ENCODE measurements around the gene SEC61A2. TPM values are rescaled to one million over a fixed set of nuclear protein-coding genes. Genes with fewer than 3 reads are reported as not detected.

Gene SEC61A2
- total and polyA plus RNA-seq, 4 donors, result 2.8 to 17.5 (median 6.3) TPM

DNA sequence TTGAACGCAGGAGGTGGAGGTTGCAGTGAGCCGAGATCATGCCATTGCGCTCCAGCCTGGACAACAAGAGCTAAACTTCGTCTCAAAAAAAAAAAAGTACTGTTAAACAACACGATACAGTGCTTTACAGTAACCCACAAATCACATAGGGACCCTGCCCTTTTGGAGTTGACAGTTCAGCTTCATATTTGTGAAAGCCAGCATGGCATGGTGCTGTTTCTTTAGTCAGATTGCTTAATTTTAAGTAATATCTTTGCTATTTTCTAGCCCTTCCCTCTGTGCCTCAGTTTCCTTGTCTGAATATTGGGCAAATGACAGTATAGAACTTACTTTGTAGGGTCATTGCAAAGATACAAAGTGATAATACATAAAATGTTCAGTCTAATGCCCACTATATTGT lies 71.4 kb downstream of the SEC61A2 start:
- WGBS, 2 donors, result 95 to 97% methylated on average over 5 of the region's 5 CpGs
- Histone ChIP-seq H3K27me3 (ENCODE audit: control insufficient read depth in 3 of 3, insufficient read depth in 3 of 3, low read length in 2 of 3) (no peaks in the 10 kb centered on the region), H3K9me3 (ENCODE audit: control insufficient read depth in 4 of 4, insufficient read depth in 3 of 4, low read length in 3 of 4) (no peaks in the 10 kb centered on the region), H3K27ac (ENCODE audit: low read depth in 1 of 2, low read length in 1 of 2) (no peak overlapping the region), H3K9ac (ENCODE audit: insufficient read depth in 1 of 2, low read length in 2 of 2) (no peak overlapping the region), H3K36me3 (ENCODE audit: control insufficient read depth in 4 of 4, insufficient read depth in 4 of 4, low read length in 4 of 4) (peaks cover 4 to 20% (median 8%) of the 10 kb centered on the region in 4 donors), H3K4me1 (ENCODE audit: control insufficient read depth in 5 of 5, insufficient read depth in 5 of 5, low read length in 5 of 5) (peaks cover 0 to 8% (median 3%) of the 10 kb centered on the region in 5 donors), H3K4me3 (no peak overlapping the region)
- ATAC-seq (ENCODE audit: insufficient read depth, low FRiP score) (no peak), DNase-seq (no peak)
- no peak for TF ChIP-seq CTCF (IDR thresholded peaks at IDR 0.05; ENCODE audit: control extremely low read depth, extremely low read depth)

DNA sequence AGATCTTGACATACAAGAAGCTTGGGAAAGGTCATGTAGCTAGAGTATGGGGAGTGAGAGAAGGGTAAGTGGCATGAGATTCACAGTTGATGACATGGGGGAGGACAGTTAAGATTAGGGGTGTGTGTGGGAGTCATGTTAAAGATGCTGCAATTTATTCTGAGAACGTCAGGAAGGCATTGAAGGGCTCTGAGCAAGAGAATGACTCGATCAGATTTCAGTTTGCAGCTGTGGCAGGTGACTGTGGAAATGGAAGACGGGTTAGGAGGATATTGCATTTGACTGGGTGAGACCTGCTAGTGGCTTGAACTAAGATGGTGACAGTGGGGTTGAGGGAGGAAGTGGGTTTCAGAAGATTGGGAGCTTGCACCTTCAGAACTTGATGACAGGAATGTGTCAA lies 72.1 kb downstream of the SEC61A2 start:
- TF ChIP-seq CTCF (IDR thresholded peaks at IDR 0.05; ENCODE audit: control extremely low read depth, extremely low read depth), result no peak
- no peak overlapping the region for H3K4me3 ChIP-seq
- no peak overlapping the region for H3K27ac ChIP-seq (ENCODE audit: low read depth in 1 of 2, low read length in 1 of 2)
- WGBS, 2 donors, result 43 to 71% methylated on average over 3 of the region's 3 CpGs
- DNase-seq (no peak), ATAC-seq (ENCODE audit: insufficient read depth, low FRiP score) (no peak)
- H3K9me3 ChIP-seq (ENCODE audit: control insufficient read depth in 4 of 4, insufficient read depth in 3 of 4, low read length in 3 of 4), result no peaks in the 10 kb centered on the region
- peaks cover 0 to 7% (median 3%) of the 10 kb centered on the region in 5 donors for H3K4me1 ChIP-seq (ENCODE audit: control insufficient read depth in 5 of 5, insufficient read depth in 5 of 5, low read length in 5 of 5)
- H3K9ac ChIP-seq (ENCODE audit: insufficient read depth in 1 of 2, low read length in 2 of 2), result no peak overlapping the region
- peaks cover 4 to 23% (median 8%) of the 10 kb centered on the region in 4 donors for H3K36me3 ChIP-seq (ENCODE audit: control insufficient read depth in 4 of 4, insufficient read depth in 4 of 4, low read length in 4 of 4)
- H3K27me3 ChIP-seq (ENCODE audit: control insufficient read depth in 3 of 3, insufficient read depth in 3 of 3, low read length in 2 of 3), result no peaks in the 10 kb centered on the region

DNA sequence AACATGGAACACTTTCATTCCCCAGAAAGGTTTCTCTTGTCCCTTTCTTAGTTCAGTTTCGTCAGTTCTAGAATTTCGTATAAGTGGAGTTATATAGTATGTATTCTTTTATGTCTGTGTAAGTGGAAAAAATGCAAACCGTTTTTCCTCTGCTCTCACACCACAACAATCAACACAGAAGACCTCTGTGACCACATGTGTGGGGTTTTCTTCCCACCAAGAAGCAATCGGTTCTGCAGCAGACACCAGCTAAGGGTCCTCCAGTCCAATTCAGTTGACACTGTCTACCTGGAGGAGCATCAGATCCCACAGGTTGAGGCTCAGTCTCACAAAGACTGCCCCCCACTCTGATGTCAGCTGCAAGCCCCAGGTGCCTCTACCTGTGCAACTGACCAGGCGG lies 72.7 kb downstream of the SEC61A2 start:
- peaks cover 6 to 24% (median 9%) of the 10 kb centered on the region in 4 donors for H3K36me3 ChIP-seq (ENCODE audit: control insufficient read depth in 4 of 4, insufficient read depth in 4 of 4, low read length in 4 of 4)
- H3K9me3 ChIP-seq (ENCODE audit: control insufficient read depth in 4 of 4, insufficient read depth in 3 of 4, low read length in 3 of 4), result no peaks in the 10 kb centered on the region
- H3K27me3 ChIP-seq (ENCODE audit: control insufficient read depth in 3 of 3, insufficient read depth in 3 of 3, low read length in 2 of 3), result no peaks in the 10 kb centered on the region
- DNase-seq (no peak), ATAC-seq (ENCODE audit: insufficient read depth, low FRiP score) (no peak)
- WGBS, 2 donors, result 87 to 93% methylated on average over 5 of the region's 5 CpGs
- no peak overlapping the region for H3K27ac ChIP-seq (ENCODE audit: low read depth in 1 of 2, low read length in 1 of 2)
- H3K9ac ChIP-seq (ENCODE audit: insufficient read depth in 1 of 2, low read length in 2 of 2), result no peak overlapping the region
- no peak for TF ChIP-seq CTCF (IDR thresholded peaks at IDR 0.05; ENCODE audit: control extremely low read depth, extremely low read depth)
- H3K4me1 ChIP-seq (ENCODE audit: control insufficient read depth in 5 of 5, insufficient read depth in 5 of 5, low read length in 5 of 5), result peaks cover 0 to under 1% (median 0%) of the 10 kb centered on the region in 5 donors
- no peak overlapping the region for H3K4me3 ChIP-seq

GRCh38 chr10:12205082-12205481 lies 75.6 kb downstream of the SEC61A2 start:
- no peak for ATAC-seq (ENCODE audit: insufficient read depth, low FRiP score)
- peaks cover under 1 to 39% (median 18%) of the 10 kb centered on the region in 4 donors for H3K36me3 ChIP-seq (ENCODE audit: control insufficient read depth in 4 of 4, insufficient read depth in 4 of 4, low read length in 4 of 4)
- H3K9ac ChIP-seq (ENCODE audit: insufficient read depth in 1 of 2, low read length in 2 of 2), result no peak overlapping the region
- H3K27ac ChIP-seq (ENCODE audit: low read depth in 1 of 2, low read length in 1 of 2), result no peak overlapping the region
- no peaks in the 10 kb centered on the region for H3K4me1 ChIP-seq (ENCODE audit: control insufficient read depth in 5 of 5, insufficient read depth in 5 of 5, low read length in 5 of 5)
- H3K27me3 ChIP-seq (ENCODE audit: control insufficient read depth in 3 of 3, insufficient read depth in 3 of 3, low read length in 2 of 3), result no peaks in the 10 kb centered on the region
- H3K4me3 ChIP-seq, result no peak overlapping the region
- no peak for TF ChIP-seq CTCF (IDR thresholded peaks at IDR 0.05; ENCODE audit: control extremely low read depth, extremely low read depth)
- 91 to 93% methylated on average over 3 of the region's 3 CpGs for WGBS, 2 donors
- no peak for DNase-seq
- no peaks in the 10 kb centered on the region for H3K9me3 ChIP-seq (ENCODE audit: control insufficient read depth in 4 of 4, insufficient read depth in 3 of 4, low read length in 3 of 4)

All from lung (tissue), 12 donors.